ENCODE measurements around the gene TRIO. TPM values are rescaled to one million over a fixed set of nuclear protein-coding genes. Genes with fewer than 3 reads are reported as not detected.

Gene TRIO
- total and polyA plus RNA-seq, 4 donors, result 22.0 to 374 (median 191) TPM

DNA sequence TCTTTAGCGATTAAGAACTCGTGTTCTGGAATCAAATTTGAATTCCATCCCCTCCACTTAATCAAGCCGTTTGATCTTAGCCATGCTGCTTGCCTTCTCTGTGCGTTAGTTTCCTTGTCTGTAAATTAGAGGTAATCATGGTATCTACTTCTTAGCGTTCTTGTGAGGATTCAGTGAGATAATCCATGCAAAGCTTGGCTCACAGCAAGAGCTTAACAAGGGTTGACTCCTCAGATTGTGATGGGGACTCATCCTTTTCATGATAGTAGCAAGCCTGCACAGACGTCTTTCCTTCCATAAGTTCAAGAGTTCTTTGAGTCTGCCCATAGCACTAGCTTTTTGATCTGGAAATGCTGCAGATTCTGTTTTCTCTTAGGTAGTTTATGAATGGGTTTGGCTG lies 72.8 kb downstream of the TRIO start:
- no peak for ATAC-seq (ENCODE audit: low FRiP score)
- Histone ChIP-seq H3K27me3 (ENCODE audit: control insufficient read depth in 1 of 2, insufficient read depth in 2 of 2, low read length in 1 of 2) (no peaks in the 10 kb centered on the region), H3K4me3 (ENCODE audit: low read length in 2 of 2) (no peak overlapping the region), H3K9me3 (ENCODE audit: control insufficient read depth, low read length) (no peaks in the 10 kb centered on the region), H3K36me3 (ENCODE audit: control insufficient read depth in 1 of 2, insufficient read depth in 2 of 2, low read length in 1 of 2) (no peaks in the 10 kb centered on the region), H3K27ac (ENCODE audit: low read depth in 1 of 2, low read length in 2 of 2) (no peak overlapping the region), H3K4me1 (ENCODE audit: control insufficient read depth in 1 of 2, insufficient read depth in 2 of 2, low read length in 2 of 2) (peaks cover 9 to 18% of the 10 kb centered on the region in 2 donors)
- intact Hi-C loops (cut with DNase I), result loop anchor here in 1 of 2 donors (5.0 kb wide), 2 partner anchors 34 to 36 kb away; no protein-coding TSS in a partner anchor
- 91 to 93% methylated on average over 6 of the region's 6 CpGs for WGBS, 2 donors
- DNase-seq, result no peak

DNA sequence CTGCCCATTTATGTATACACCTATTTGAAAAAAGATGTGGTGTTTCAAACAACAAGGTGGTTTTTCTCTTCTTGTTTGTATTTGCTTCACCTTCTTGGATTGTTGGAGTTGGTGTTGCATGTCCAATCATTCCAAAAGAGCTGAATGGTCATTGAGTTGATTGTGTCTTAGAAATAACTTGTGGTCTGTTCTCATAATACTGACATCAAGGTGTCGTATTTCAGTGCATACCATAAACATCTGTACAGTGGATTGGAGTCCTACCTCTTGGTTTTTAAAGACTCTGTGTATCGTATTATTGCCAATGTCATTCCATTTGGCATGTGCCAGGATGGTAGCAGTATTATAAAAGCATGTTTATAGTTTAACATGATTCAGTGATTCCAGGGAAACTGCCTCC lies 73.2 kb downstream of the TRIO start:
- no peak for ATAC-seq (ENCODE audit: low FRiP score)
- no peaks in the 10 kb centered on the region for H3K9me3 ChIP-seq (ENCODE audit: control insufficient read depth, low read length)
- no peaks in the 10 kb centered on the region for H3K27me3 ChIP-seq (ENCODE audit: control insufficient read depth in 1 of 2, insufficient read depth in 2 of 2, low read length in 1 of 2)
- no peak for DNase-seq
- H3K4me1 ChIP-seq (ENCODE audit: control insufficient read depth in 1 of 2, insufficient read depth in 2 of 2, low read length in 2 of 2), result peaks cover 9 to 18% of the 10 kb centered on the region in 2 donors
- WGBS, 2 donors, result 87 to 91% methylated on average over 2 of the region's 2 CpGs
- intact Hi-C loops (cut with DNase I), result loop anchor here in 1 of 2 donors (5.0 kb wide), 2 partner anchors 34 to 36 kb away; no protein-coding TSS in a partner anchor
- no peaks in the 10 kb centered on the region for H3K36me3 ChIP-seq (ENCODE audit: control insufficient read depth in 1 of 2, insufficient read depth in 2 of 2, low read length in 1 of 2)
- no peak overlapping the region for H3K27ac ChIP-seq (ENCODE audit: low read depth in 1 of 2, low read length in 2 of 2)
- no peak overlapping the region for H3K4me3 ChIP-seq (ENCODE audit: low read length in 2 of 2)

DNA sequence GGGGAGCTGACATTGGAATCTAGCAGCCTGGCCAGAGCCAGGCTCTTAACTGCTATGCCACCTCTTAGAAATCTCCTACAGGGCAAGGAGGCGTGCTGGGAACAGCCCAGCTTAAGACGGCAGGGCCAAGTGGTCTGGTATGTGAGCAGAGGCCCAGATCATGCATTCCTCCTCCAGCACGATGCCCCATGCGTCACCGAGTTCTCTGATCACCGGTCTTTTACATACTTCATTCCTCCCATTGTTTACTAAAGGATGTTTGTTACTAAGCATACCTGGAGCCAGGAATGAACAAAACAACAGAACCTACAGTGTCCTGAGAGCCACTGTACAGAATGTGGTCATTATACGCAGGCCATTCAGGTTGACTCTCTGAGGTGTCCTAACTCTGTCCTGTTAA lies 73.8 kb downstream of the TRIO start:
- Histone ChIP-seq H3K9me3 (ENCODE audit: control insufficient read depth, low read length) (no peaks in the 10 kb centered on the region), H3K27me3 (ENCODE audit: control insufficient read depth in 1 of 2, insufficient read depth in 2 of 2, low read length in 1 of 2) (no peaks in the 10 kb centered on the region), H3K4me1 (ENCODE audit: control insufficient read depth in 1 of 2, insufficient read depth in 2 of 2, low read length in 2 of 2) (peaks cover 9 to 18% of the 10 kb centered on the region in 2 donors), H3K4me3 (ENCODE audit: low read length in 2 of 2) (no peak overlapping the region), H3K36me3 (ENCODE audit: control insufficient read depth in 1 of 2, insufficient read depth in 2 of 2, low read length in 1 of 2) (no peaks in the 10 kb centered on the region), H3K27ac (ENCODE audit: low read depth in 1 of 2, low read length in 2 of 2) (peak overlapping the region in 1 of 2 donors; percentile 20)
- ATAC-seq (ENCODE audit: low FRiP score) (no peak), DNase-seq (no peak)
- intact Hi-C loops (cut with DNase I), result loop anchor here in 1 of 2 donors (5.0 kb wide), 2 partner anchors 35 kb away; no protein-coding TSS in a partner anchor
- WGBS, 2 donors, result 41 to 49% methylated on average over 7 of the region's 7 CpGs

DNA sequence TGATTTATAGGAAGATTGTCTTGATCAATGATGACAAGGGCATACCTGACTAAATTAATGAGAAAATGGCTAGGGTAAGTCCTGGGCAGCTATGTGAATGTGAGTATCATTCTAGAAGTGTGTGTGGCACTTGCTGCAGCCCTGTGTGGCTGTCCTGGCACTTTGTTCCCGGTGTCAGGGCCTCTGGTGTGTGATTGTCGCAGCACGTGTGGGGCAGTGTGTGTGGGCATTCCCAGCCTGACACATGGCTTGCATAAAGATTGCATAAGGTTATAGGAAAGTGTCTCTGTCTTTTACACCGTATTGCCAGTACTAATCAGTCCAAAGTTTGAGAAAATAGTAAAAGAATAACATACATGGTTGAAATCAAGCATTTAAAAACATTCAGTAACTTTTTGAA lies 74.4 kb downstream of the TRIO start:
- ATAC-seq (ENCODE audit: low FRiP score), result no peak
- H3K27ac ChIP-seq (ENCODE audit: low read depth in 1 of 2, low read length in 2 of 2), result peak overlapping the region in 1 of 2 donors; percentile 10
- H3K27me3 ChIP-seq (ENCODE audit: control insufficient read depth in 1 of 2, insufficient read depth in 2 of 2, low read length in 1 of 2), result no peaks in the 10 kb centered on the region
- H3K4me3 ChIP-seq (ENCODE audit: low read length in 2 of 2), result no peak overlapping the region
- 38 to 43% methylated on average over 4 of the region's 4 CpGs for WGBS, 2 donors
- H3K36me3 ChIP-seq (ENCODE audit: control insufficient read depth in 1 of 2, insufficient read depth in 2 of 2, low read length in 1 of 2), result no peaks in the 10 kb centered on the region
- no peaks in the 10 kb centered on the region for H3K9me3 ChIP-seq (ENCODE audit: control insufficient read depth, low read length)
- no peak for DNase-seq
- H3K4me1 ChIP-seq (ENCODE audit: control insufficient read depth in 1 of 2, insufficient read depth in 2 of 2, low read length in 2 of 2), result peaks cover 9 to 18% of the 10 kb centered on the region in 2 donors
- intact Hi-C loops (cut with DNase I), result loop anchor here in 1 of 2 donors (5.0 kb wide), 2 partner anchors 35 kb away; no protein-coding TSS in a partner anchor

DNA sequence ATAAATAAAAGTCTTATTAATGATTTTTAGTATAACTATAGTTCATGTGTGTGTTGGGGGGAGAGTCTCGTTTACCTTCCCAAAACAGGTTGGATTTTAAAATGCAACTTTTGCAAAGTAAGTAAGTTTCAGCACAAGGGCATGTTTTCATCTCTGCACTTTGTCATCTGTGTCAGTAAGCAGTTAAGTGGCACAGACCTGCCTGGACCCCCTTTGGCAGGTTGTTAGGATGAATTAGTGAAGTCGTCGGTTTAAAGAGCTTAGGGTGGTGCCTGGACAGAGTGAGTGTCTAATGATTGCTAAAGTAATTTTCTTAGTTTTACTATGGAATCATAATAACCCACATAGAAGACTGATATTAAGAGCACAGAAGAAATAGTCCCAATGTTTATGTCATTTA lies 74.9 kb downstream of the TRIO start:
- H3K4me3 ChIP-seq (ENCODE audit: low read length in 2 of 2), result no peak overlapping the region
- no peaks in the 10 kb centered on the region for H3K9me3 ChIP-seq (ENCODE audit: control insufficient read depth, low read length)
- H3K4me1 ChIP-seq (ENCODE audit: control insufficient read depth in 1 of 2, insufficient read depth in 2 of 2, low read length in 2 of 2), result peaks cover 9 to 16% of the 10 kb centered on the region in 2 donors
- H3K27me3 ChIP-seq (ENCODE audit: control insufficient read depth in 1 of 2, insufficient read depth in 2 of 2, low read length in 1 of 2), result no peaks in the 10 kb centered on the region
- intact Hi-C loops (cut with DNase I), result loop anchor here in 1 of 2 donors (5.0 kb wide), 2 partner anchors 34 to 36 kb away; no protein-coding TSS in a partner anchor
- H3K27ac ChIP-seq (ENCODE audit: low read depth in 1 of 2, low read length in 2 of 2), result peak overlapping the region in 1 of 2 donors; percentile 49
- 67 to 68% methylated on average over 3 of the region's 3 CpGs for WGBS, 2 donors
- ATAC-seq (ENCODE audit: low FRiP score) (no peak), DNase-seq (no peak)
- no peaks in the 10 kb centered on the region for H3K36me3 ChIP-seq (ENCODE audit: control insufficient read depth in 1 of 2, insufficient read depth in 2 of 2, low read length in 1 of 2)

DNA sequence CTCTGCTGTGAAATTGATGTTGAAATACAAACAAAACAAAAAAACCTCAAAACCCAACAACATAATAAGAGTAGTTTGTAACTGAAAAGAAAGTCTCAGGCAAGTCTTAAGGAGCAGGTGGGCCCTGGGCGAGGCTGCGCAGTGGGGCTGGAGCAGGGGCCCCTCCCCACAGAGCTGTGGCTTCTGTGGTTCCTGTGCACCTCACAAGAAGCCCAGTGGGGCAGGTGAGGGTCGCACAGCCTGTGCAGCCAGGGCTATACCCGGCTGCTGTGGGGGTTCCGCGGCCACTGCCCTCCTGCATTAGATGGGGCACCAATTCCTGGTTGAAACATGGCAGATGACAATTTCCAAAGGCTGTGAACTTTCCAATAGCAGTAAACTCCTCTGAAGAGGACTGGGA lies 75.3 kb downstream of the TRIO start:
- no peak for DNase-seq
- WGBS, 2 donors, result 83 to 84% methylated on average over 5 to 6 of the region's 6 CpGs
- H3K27ac ChIP-seq (ENCODE audit: low read depth in 1 of 2, low read length in 2 of 2), result peak overlapping the region; percentile 49 to 55
- no peaks in the 10 kb centered on the region for H3K27me3 ChIP-seq (ENCODE audit: control insufficient read depth in 1 of 2, insufficient read depth in 2 of 2, low read length in 1 of 2)
- peak; percentile 23 for ATAC-seq (ENCODE audit: low FRiP score)
- H3K4me1 ChIP-seq (ENCODE audit: control insufficient read depth in 1 of 2, insufficient read depth in 2 of 2, low read length in 2 of 2), result peaks cover 9 to 16% of the 10 kb centered on the region in 2 donors
- intact Hi-C loops (cut with DNase I), result loop anchor here in 1 of 2 donors (5.0 kb wide), 2 partner anchors 34 to 36 kb away; no protein-coding TSS in a partner anchor
- H3K4me3 ChIP-seq (ENCODE audit: low read length in 2 of 2), result no peak overlapping the region
- H3K9me3 ChIP-seq (ENCODE audit: control insufficient read depth, low read length), result no peaks in the 10 kb centered on the region
- H3K36me3 ChIP-seq (ENCODE audit: control insufficient read depth in 1 of 2, insufficient read depth in 2 of 2, low read length in 1 of 2), result no peaks in the 10 kb centered on the region

DNA sequence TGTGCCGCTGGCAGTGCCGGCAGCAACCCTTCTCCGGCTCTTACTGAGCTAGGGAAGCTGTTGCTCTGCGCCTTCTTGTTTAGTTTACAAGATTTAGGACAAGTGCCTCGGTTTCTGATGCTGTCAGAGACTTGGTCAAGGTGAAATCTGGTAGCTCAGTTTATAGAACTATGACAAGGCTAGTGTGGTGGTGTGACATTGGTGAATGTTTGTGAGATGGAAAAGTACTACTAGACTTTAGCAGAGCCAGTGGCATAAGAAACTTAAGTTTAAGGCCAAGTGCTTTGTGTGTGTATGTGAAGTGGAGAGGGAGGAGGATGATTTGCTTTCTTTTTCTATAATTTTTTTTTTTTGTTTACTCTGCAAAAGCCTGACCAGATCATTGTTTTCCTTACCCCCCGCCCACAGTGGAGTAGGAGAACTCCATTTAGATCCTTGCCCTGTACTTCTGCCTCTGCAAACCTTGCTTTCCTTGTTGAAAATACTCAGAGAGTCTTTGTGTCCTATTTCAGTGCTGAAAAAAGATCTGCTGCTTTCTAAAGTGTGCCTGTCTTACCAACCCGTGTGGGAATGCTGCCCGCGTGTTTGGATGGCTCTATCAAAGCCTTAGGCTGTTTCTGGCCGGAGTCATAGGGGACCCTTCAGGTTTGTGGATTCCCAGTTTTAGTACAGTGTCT lies 75.9 kb downstream of the TRIO start:
- 36 to 38% methylated on average over 10 of the region's 10 CpGs for WGBS, 2 donors
- intact Hi-C loops (cut with DNase I), result loop anchor here in 1 of 2 donors (5.0 kb wide), 2 partner anchors 33 to 37 kb away; no protein-coding TSS in a partner anchor
- Histone ChIP-seq H3K27ac (ENCODE audit: low read depth in 1 of 2, low read length in 2 of 2) (peak overlapping the region; percentile 49 to 78), H3K4me1 (ENCODE audit: control insufficient read depth in 1 of 2, insufficient read depth in 2 of 2, low read length in 2 of 2) (peaks cover 9 to 12% of the 10 kb centered on the region in 2 donors), H3K4me3 (ENCODE audit: low read length in 2 of 2) (no peak overlapping the region), H3K36me3 (ENCODE audit: control insufficient read depth in 1 of 2, insufficient read depth in 2 of 2, low read length in 1 of 2) (no peaks in the 10 kb centered on the region), H3K9me3 (ENCODE audit: control insufficient read depth, low read length) (no peaks in the 10 kb centered on the region), H3K27me3 (ENCODE audit: control insufficient read depth in 1 of 2, insufficient read depth in 2 of 2, low read length in 1 of 2) (no peaks in the 10 kb centered on the region)
- DNase-seq (no peak), ATAC-seq (ENCODE audit: low FRiP score) (peak; percentile 19)

DNA sequence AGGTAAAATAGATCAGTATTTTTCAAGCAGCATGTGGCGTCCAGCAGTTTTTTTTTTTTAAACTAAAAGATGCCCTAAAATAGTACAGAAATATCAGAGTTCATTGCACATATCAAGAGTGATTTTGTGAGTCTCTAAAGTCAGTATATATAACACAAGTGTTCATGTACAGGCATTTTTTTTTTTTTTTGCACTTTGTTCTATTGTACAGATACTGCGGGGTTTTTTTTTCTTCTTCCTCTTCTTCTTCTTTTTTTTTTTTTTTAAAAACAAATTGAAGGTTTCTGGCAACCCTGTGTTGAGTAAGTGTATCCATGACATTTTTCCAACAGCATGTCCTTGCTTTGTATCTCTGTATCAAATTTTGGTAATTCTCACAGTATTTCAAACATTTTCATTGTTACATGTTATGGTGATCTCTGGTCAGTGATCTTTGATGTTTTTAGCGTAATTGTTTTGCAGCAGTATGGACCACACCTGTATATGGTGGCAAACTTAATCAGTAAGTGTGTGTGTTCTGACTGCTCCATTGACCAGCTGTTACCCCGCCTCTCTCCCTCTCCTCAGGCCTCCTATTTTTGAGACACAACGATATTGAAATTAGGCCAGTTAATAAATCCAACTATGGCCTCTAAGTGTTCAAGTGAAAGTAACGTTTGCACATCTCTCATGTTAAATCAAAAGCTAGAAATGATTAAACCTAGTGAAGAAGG lies 76.8 kb downstream of the TRIO start:
- Histone ChIP-seq H3K27ac (ENCODE audit: low read depth in 1 of 2, low read length in 2 of 2) (no peak overlapping the region), H3K27me3 (ENCODE audit: control insufficient read depth in 1 of 2, insufficient read depth in 2 of 2, low read length in 1 of 2) (no peaks in the 10 kb centered on the region), H3K36me3 (ENCODE audit: control insufficient read depth in 1 of 2, insufficient read depth in 2 of 2, low read length in 1 of 2) (no peaks in the 10 kb centered on the region), H3K4me1 (ENCODE audit: control insufficient read depth in 1 of 2, insufficient read depth in 2 of 2, low read length in 2 of 2) (peaks cover 9 to 12% of the 10 kb centered on the region in 2 donors), H3K4me3 (ENCODE audit: low read length in 2 of 2) (no peak overlapping the region), H3K9me3 (ENCODE audit: control insufficient read depth, low read length) (no peaks in the 10 kb centered on the region)
- ATAC-seq (ENCODE audit: low FRiP score) (no peak), DNase-seq (no peak)
- intact Hi-C loops (cut with DNase I), result loop anchor here in 1 of 2 donors (5.0 kb wide), 2 partner anchors 32 to 38 kb away; no protein-coding TSS in a partner anchor
- WGBS, 2 donors, result 49 to 61% methylated on average over 6 of the region's 6 CpGs

Measured in aorta (tissue), 5 donors.